PC-3 (cell line): ENCODE data around the gene C1QL1. TPM values are rescaled to one million over a fixed set of nuclear protein-coding genes. Genes with fewer than 3 reads are reported as not detected.

Experiments used
- ATAC-seq: fragments of 200-7000 bp; cut with Tn5 transposase; 2 replicates; pipeline ENCODE4 v1.9.1; 2020; ENCODE audit warnings: mild to moderate bottlenecking, moderate library complexity
- BruUV-seq: library from RNA; stranded (reverse); fragments of 400-500 nt; replicated peaks from 2 replicates; lab custom pipeline; 2021; lab: Mats Ljungman, UMichigan
- CTCF ChIA-PET: fragments of 300-600 bp; sonication (Branson Sonifier 250); formaldehyde crosslinking; loops from one replicate; lab custom pipeline; 2022; ENCODE audit warnings: antibody characterized with exemption; lab: Charles Lee
- POLR2A ChIA-PET: fragments of 300-600 bp; sonication (Branson Sonifier 250); formaldehyde crosslinking; loops from one replicate; lab custom pipeline; 2022; ENCODE audit warnings: antibody characterized with exemption; ENCODE audit not compliant: unreplicated experiment; lab: Charles Lee
- DNase-seq: peaks from one replicate; pipeline ENCODE4 v3.0.0-alpha.2; 2015
- H2AFZ ChIP-seq: fragments of 300-600 bp; sonication (generic); 2 replicates; pipeline ENCODE4 v1.6.0; 2016; ENCODE audit warnings: antibody characterized with exemption, low read length
- H3F3A ChIP-seq: fragments of 300-600 bp; sonication (generic); one replicate; pipeline ENCODE4 v1.6.0; 2017; ENCODE audit warnings: antibody characterized with exemption, low read length, control low read depth, mild to moderate bottlenecking; ENCODE audit not compliant: unreplicated experiment
- H3K27ac ChIP-seq: fragments of 300-600 bp; sonication (generic); 2 replicates; pipeline ENCODE4 v1.5.1; 2016; ENCODE audit warnings: mild to moderate bottlenecking, low read length
- H3K27me3 ChIP-seq: fragments of 300-600 bp; sonication (generic); 2 replicates; pipeline ENCODE4 v1.6.1; 2016; ENCODE audit warnings: low read length, mixed read lengths
- H3K36me3 ChIP-seq: fragments of 300-600 bp; sonication (generic); 2 replicates; pipeline ENCODE4 v1.6.1; 2016; ENCODE audit warnings: low read depth, mixed run types, low read length, mixed read lengths
- H3K4me1 ChIP-seq: fragments of 300-600 bp; sonication (generic); 2 replicates; pipeline ENCODE4 v1.5.1; 2016; ENCODE audit warnings: low read length; ENCODE audit not compliant: insufficient read depth
- H3K4me2 ChIP-seq: fragments of 300-600 bp; sonication (generic); 2 replicates; pipeline ENCODE4 v1.6.0; 2016; ENCODE audit warnings: low read length
- H3K4me3 ChIP-seq: fragments of 300-600 bp; sonication (generic); 2 replicates; pipeline ENCODE4 v1.5.1; 2016; ENCODE audit warnings: mild to moderate bottlenecking, low read length, mixed read lengths
- H3K79me2 ChIP-seq: fragments of 300-600 bp; sonication (generic); 2 replicates; pipeline ENCODE4 v1.6.1; 2017; ENCODE audit warnings: low read length, mixed read lengths
- H3K9ac ChIP-seq: fragments of 300-600 bp; sonication (generic); 2 replicates; pipeline ENCODE4 v1.6.0; 2016; ENCODE audit warnings: mild to moderate bottlenecking, low read length
- H3K9me2 ChIP-seq: fragments of 300-600 bp; sonication (generic); replicated peaks from 2 replicates; pipeline ENCODE4 v1.6.1; 2016; ENCODE audit warnings: mixed run types, low read length, mixed read lengths
- H3K9me3 ChIP-seq: fragments of 300-600 bp; sonication (generic); 2 replicates; pipeline ENCODE4 v1.6.1; 2016; ENCODE audit warnings: low read length, mixed read lengths
- H4K20me1 ChIP-seq: fragments of 300-600 bp; sonication (generic); 2 replicates; pipeline ENCODE4 v1.6.1; 2016; ENCODE audit warnings: low read length, mixed read lengths
- EZH2 ChIP-seq: fragments of 300-600 bp; sonication (generic); IDR thresholded peaks from one replicate; pipeline ENCODE4 v1.6.1; 2017; ENCODE audit warnings: antibody characterized with exemption, mild to moderate bottlenecking, low read length; ENCODE audit not compliant: unreplicated experiment
- EZH2phosphoT487 ChIP-seq: fragments of 300-600 bp; sonication (generic); IDR thresholded peaks from 2 replicates; pipeline ENCODE4 v1.6.1; 2018; ENCODE audit warnings: mild to moderate bottlenecking, antibody characterized with exemption, low read length, borderline replicate concordance
- intact Hi-C: fragments of 100-400 bp; cut with micrococcal nuclease; formaldehyde crosslinking; loops from 2 replicates; pipeline ENCODE4 v1.9.0; 2023
- total RNA-seq: library from RNA; depleted of rRNA; stranded (reverse); fragments of >200 nt; gene quantifications from 2 replicates; pipeline ENCODE4 v1.2.3, GENCODE V29; 2014
- TF ChIP-seq, protein P1 (sequence below): fragments of 300-600 bp; sonication (generic); conservative IDR thresholded peaks from 2 replicates; pipeline ENCODE4 v1.5.1; 2017; ENCODE audit warnings: antibody characterized with exemption, low read depth, mild to moderate bottlenecking, low read length

The C1QL1 gene
- total RNA-seq, 1 experiment from 2014 or later = 2.8 TPM

GRCh38 chr17:45016237-45016636, 48.1 kb upstream of the C1QL1 start:
- Histone ChIP-seq H3K4me3 (no peak overlapping the region), H4K20me1 (no peaks in the 10 kb centered on the region), H3K79me2 (no peaks in the 10 kb centered on the region), H3K27ac (no peak overlapping the region), H3F3A (no peaks in the 10 kb centered on the region), H3K36me3 (no peaks in the 10 kb centered on the region), H3K4me1 (peaks cover 14% of the 10 kb centered on the region; the same call in 1 of the 2 replicates), H3K9me2 (no peaks in the 10 kb centered on the region), H3K27me3 (no peaks in the 10 kb centered on the region), H3K9me3 (no peaks in the 10 kb centered on the region), H2AFZ (no peak overlapping the region), H3K9ac (no peak overlapping the region), H3K4me2 (no peak overlapping the region)
- DNase-seq (no peak), ATAC-seq (no peak)
- BruUV-seq = no TSS peak
- CTCF ChIA-PET = no interaction called here
- POLR2A ChIA-PET = no interaction called here
- intact Hi-C loops = loop anchor here (5.0 kb wide), 1 partner anchor 74 kb away; no protein-coding TSS in a partner anchor
- TF ChIP-seq EZH2 = no peak
- TF ChIP-seq, protein P1, sequence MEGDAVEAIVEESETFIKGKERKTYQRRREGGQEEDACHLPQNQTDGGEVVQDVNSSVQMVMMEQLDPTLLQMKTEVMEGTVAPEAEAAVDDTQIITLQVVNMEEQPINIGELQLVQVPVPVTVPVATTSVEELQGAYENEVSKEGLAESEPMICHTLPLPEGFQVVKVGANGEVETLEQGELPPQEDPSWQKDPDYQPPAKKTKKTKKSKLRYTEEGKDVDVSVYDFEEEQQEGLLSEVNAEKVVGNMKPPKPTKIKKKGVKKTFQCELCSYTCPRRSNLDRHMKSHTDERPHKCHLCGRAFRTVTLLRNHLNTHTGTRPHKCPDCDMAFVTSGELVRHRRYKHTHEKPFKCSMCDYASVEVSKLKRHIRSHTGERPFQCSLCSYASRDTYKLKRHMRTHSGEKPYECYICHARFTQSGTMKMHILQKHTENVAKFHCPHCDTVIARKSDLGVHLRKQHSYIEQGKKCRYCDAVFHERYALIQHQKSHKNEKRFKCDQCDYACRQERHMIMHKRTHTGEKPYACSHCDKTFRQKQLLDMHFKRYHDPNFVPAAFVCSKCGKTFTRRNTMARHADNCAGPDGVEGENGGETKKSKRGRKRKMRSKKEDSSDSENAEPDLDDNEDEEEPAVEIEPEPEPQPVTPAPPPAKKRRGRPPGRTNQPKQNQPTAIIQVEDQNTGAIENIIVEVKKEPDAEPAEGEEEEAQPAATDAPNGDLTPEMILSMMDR = no peak
- no peak for TF ChIP-seq EZH2phosphoT487

DNA sequence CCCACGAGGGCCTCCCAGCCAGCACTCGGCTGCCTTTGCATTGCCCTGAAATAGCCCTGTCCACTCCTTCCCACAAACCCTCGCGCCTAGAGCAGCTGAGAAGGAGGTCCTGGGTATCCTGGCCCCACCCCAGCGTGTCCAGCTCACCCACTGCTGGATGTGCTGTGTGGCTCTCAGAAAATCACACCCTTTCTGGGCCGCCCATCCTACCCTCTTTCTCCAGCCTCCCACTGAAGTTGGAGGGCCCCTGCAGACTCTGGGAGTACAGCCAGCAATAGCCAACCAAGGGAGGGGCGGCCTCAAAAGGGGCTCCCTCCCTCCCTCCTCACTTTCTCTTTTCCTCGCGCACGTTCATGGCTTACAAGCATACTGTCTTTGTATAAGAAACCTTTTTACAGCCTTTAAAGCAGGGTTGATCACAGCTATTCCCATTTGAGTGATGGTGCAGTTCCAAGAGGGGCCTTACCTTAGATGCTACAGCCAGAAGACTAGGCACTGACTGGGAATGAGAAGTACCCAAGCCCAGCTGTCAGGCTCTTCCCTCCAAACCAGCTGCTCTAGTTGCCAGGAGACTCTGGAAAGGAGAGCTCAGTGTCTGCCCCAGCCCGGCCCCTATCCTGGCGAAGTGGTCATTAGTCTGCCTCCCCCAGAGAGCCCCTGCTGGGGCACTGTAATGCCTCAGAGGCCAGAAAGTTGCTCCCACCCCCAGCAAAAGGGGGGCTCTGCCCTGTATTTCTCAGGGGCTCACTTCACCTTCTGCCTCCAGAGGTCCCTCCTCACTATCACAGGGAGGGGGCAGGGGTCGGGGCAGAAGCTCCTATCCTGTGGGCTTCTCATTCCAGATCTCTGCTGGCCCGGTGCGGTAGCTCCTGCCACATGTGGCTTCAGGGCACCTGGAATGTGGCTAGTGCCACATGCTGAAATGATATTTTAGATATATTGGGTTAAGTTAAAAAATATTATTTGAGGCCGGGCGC, 45.2 kb upstream of the C1QL1 start:
- DNase-seq (no peak), ATAC-seq (no peak)
- no peak overlapping the region for H3K4me3 ChIP-seq
- no peaks in the 10 kb centered on the region for H3K9me2 ChIP-seq
- no peak overlapping the region for H3K4me2 ChIP-seq
- no peaks in the 10 kb centered on the region for H3K79me2 ChIP-seq
- no peaks in the 10 kb centered on the region for H4K20me1 ChIP-seq
- POLR2A ChIA-PET = no interaction called here
- CTCF ChIA-PET = no interaction called here
- no peak overlapping the region for H2AFZ ChIP-seq
- TF ChIP-seq EZH2 = no peak
- TF ChIP-seq, protein P1 = no peak
- H3K27me3 ChIP-seq = no peaks in the 10 kb centered on the region
- no peak overlapping the region for H3K27ac ChIP-seq
- H3K9me3 ChIP-seq = no peaks in the 10 kb centered on the region
- no peaks in the 10 kb centered on the region for H3F3A ChIP-seq
- no TSS peak for BruUV-seq
- H3K36me3 ChIP-seq = no peaks in the 10 kb centered on the region
- H3K9ac ChIP-seq = no peak overlapping the region
- intact Hi-C loops = no loop called here
- H3K4me1 ChIP-seq = peaks cover 3% of the 10 kb centered on the region; the same call in 1 of the 2 replicates

DNA sequence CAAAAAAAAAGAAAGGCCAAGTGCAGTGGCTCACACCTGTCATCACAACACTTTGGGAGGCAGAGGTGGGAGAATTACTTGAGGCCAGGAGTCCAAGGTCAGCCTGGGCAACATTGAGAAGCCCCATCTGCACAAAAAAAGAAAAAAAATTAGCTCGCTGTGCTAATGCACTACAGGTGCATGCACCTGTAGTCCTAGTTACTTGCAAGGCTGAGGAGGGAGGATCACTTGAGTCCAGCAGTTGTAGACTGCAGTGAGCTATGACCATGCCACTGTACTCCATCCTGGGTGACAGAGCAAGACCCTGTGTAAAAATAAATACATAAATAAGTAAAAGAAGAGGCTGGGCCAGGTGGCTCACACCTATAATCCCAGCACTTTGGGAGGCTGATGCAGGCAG, 43.7 kb upstream of the C1QL1 start:
- intact Hi-C loops = no loop called here
- Histone ChIP-seq H3K4me2 (no peak overlapping the region), H3K27me3 (no peaks in the 10 kb centered on the region), H3K9me3 (no peaks in the 10 kb centered on the region), H3K4me1 (no peaks in the 10 kb centered on the region), H3K27ac (no peak overlapping the region), H3K36me3 (no peaks in the 10 kb centered on the region), H2AFZ (no peak overlapping the region), H3K9me2 (no peaks in the 10 kb centered on the region), H3F3A (no peaks in the 10 kb centered on the region), H4K20me1 (no peaks in the 10 kb centered on the region), H3K79me2 (no peaks in the 10 kb centered on the region), H3K9ac (no peak overlapping the region), H3K4me3 (no peak overlapping the region)
- DNase-seq = no peak
- BruUV-seq = no TSS peak
- no peak for ATAC-seq
- no peak for TF ChIP-seq EZH2
- POLR2A ChIA-PET = no interaction called here
- CTCF ChIA-PET = interaction anchor here (0.6 kb wide), 1 partner anchor 95 kb away, joined by 7 read pairs; no protein-coding TSS in a partner anchor
